ENCODE results near the gene ESRRA.
"Not testable (repeated sequence)": the region's sequence is repeated elsewhere in the genome, so short reads cannot be mapped to it uniquely, and the experiment has no call there.

The ESRRA gene

GRCh38 chr11:64317961-64318765 is 12.8 kb downstream of the ESRRA start, which contains the start of gene PRDX5:
PRDX5 (plus strand) TSS chr11:64318121; CDS start chr11:64318216, 95 bp downstream.
- DNase-seq (peak; percentile 97), ATAC-seq (replicated peaks) (peak; percentile 79 to 86)
- Mint-ChIP-seq H3K27ac (peak within 1 kb of the TSS; percentile 100), H3K27me3 (no peaks in the 10 kb centered on the region), H3K9me3 (no peaks in the 10 kb centered on the region), H3K4me1 (peaks cover 35 to 62% of the 10 kb centered on the region in 2 donors), H3K36me3 (peaks cover 54 to 57% of the 10 kb centered on the region in 2 donors), H3K4me3 (peak within 1 kb of the TSS; percentile 94 to 96)

DNA sequence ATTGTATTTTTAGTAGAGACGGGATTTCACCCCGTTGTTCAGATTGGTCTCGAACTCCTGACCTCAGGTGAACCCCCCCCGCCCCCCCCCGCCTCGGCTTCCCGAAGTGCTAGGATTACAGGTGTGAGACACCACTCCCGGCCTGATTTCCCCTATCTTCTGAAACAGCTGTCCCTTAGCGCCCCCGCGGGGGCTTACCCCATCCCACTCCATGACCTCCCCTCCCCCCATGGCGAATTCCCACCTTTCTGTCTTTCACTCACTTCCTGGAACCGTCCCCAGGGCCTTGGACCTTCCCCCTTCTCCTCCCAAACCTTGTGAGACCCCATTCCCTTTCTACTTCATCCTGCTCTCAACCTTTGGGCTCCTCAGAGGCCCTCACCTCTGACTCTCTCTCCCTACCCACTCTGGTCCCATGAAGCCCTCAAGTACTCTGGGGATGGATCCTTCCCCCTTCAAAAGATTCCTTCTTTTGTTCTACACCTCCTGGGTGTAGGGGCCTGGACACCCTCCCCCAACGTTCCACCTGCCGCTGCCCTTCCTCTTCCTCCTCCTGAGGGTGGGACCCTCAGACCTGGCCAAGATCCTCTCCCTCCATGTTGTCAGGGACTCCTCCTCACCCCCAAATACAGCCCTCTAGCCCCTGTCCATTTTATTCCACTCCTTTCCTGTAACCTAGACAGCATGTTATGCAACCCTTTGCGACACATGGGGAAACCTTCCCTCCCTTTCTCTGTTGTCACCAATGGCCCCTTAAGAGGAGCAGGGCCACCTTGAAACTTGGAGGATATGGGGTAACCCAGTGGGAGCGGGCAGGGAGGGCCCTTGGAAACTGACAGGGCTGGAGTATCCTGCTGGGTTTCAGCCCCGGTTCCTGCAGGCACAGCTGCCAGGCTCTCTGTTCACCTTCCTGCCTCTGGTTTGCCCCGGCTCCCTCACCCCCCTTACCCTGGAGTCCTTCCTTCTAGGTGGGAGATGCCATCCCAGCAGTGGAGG is 13.7 kb downstream of the ESRRA start:
- Mint-ChIP-seq H3K4me1 (peaks cover 34 to 61% of the 10 kb centered on the region in 2 donors), H3K27me3 (no peaks in the 10 kb centered on the region), H3K27ac (peak overlapping the region; percentile 94), H3K36me3 (peaks cover 55 to 58% of the 10 kb centered on the region in 2 donors), H3K4me3 (peak overlapping the region; percentile 94 to 96), H3K9me3 (no peaks in the 10 kb centered on the region)
- no peak for ATAC-seq (replicated peaks)
- no peak for DNase-seq

DNA sequence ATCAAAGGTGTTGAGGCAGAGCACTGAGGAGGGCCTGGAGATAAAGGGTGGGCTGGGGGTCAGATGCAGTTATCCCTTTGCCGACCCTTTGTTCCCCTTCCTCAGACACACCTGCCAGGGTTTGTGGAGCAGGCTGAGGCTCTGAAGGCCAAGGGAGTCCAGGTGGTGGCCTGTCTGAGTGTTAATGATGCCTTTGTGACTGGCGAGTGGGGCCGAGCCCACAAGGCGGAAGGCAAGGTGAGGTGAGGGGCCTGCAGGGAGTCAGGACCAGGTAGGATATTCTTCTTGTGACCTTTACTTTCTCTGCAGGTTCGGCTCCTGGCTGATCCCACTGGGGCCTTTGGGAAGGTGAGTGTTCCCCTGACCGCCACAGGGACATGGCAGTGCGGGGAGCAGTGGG is 15.2 kb downstream of the ESRRA start:
- Mint-ChIP-seq H3K9me3 (no peaks in the 10 kb centered on the region), H3K4me3 (no peak overlapping the region), H3K36me3 (peaks cover 51 to 53% of the 10 kb centered on the region in 2 donors), H3K27me3 (no peaks in the 10 kb centered on the region), H3K27ac (no peak overlapping the region), H3K4me1 (peaks cover 28 to 49% of the 10 kb centered on the region in 2 donors)
- DNase-seq: no peak
- no peak for ATAC-seq (replicated peaks)

- Mint-ChIP-seq H3K27me3 (no peaks in the 10 kb centered on the region), H3K27ac (no peak overlapping the region), H3K9me3 (no peaks in the 10 kb centered on the region), H3K4me3 (no peak overlapping the region), H3K4me1 (peaks cover 28 to 47% of the 10 kb centered on the region in 2 donors), H3K36me3 (peaks cover 51 to 53% of the 10 kb centered on the region in 2 donors)
- ATAC-seq (replicated peaks) (no peak), DNase-seq (no peak)
Measured at GRCh38 chr11:64321026-64321425, 15.7 kb downstream of the ESRRA start.

- Mint-ChIP-seq H3K9me3 (no peaks in the 10 kb centered on the region), H3K4me1 (peaks cover 24 to 42% of the 10 kb centered on the region in 2 donors), H3K4me3 (no peak overlapping the region), H3K27ac (no peak overlapping the region), H3K36me3 (peaks cover 47 to 49% of the 10 kb centered on the region in 2 donors), H3K27me3 (no peaks in the 10 kb centered on the region)
- no peak for DNase-seq
- no peak for ATAC-seq (replicated peaks)
Measured at GRCh38 chr11:64321533-64321932, 16.2 kb downstream of the ESRRA start.

DNA sequence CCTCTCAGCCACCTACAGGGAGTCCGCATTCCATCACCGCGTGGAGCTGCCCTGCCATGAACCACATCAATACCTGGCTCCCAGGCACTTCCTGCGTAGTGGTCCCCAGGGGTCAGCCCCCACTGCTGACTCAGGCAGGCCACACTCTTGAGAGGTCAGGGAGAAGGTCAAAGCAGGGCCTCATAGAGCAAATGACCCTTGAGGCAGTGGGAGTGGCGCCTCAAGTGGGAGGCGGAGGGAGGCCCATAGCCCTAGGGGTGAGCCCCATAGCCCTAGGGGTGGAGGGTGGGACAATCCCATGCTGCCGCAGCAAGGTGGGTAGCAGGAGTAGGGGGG is 17.6 kb downstream of the ESRRA start:
- Mint-ChIP-seq H3K36me3 (peaks cover 37 to 41% of the 10 kb centered on the region in 2 donors), H3K27ac (no peak overlapping the region), H3K27me3 (no peaks in the 10 kb centered on the region), H3K4me3 (no peak overlapping the region), H3K4me1 (peaks cover 18 to 30% of the 10 kb centered on the region in 2 donors), H3K9me3 (peaks cover 0 to 2% of the 10 kb centered on the region in 2 donors)
- no peak for ATAC-seq (replicated peaks)
- DNase-seq: no peak

GRCh38 chr11:64323373-64323772 is 18.0 kb downstream of the ESRRA start:
- ATAC-seq (replicated peaks) (no peak), DNase-seq (no peak)
- Mint-ChIP-seq H3K4me3 (no peak overlapping the region), H3K27me3 (no peaks in the 10 kb centered on the region), H3K27ac (no peak overlapping the region), H3K9me3 (peaks cover 0 to 2% of the 10 kb centered on the region in 2 donors), H3K36me3 (peaks cover 33 to 41% of the 10 kb centered on the region in 2 donors), H3K4me1 (peaks cover 16 to 25% of the 10 kb centered on the region in 2 donors)

DNA sequence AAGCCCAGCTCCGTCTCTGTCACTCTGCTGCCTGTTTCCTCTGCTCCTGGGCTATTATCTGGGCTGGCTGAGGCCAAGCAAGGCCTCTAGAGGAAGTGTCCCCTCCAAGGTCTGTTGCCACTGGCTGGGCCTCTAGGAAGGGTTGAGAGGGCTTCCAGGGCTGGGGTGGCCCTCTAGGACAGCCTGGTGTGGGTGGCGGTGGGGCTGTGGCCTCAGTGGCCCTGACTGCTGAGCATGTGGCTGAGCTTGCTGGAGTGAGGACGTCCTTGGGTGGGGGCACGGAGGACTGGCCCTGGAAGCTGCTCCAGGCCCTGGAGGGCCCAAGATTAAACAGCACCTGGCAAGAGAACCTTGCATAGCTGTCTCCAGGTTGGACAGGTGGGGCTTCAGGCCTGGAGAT is 18.7 kb downstream of the ESRRA start:
- H3K27ac Mint-ChIP-seq, H3K4me3 Mint-ChIP-seq: not testable (repeated sequence)

GRCh38 chr11:64324692-64325469 is 19.6 kb downstream of the ESRRA start:
- DNase-seq: no peak
- Mint-ChIP-seq H3K27me3 (no peaks in the 10 kb centered on the region), H3K4me1 (peaks cover 9 to 11% of the 10 kb centered on the region in 2 donors), H3K36me3 (peaks cover 24 to 30% of the 10 kb centered on the region in 2 donors), H3K4me3 (no peak overlapping the region), H3K27ac (no peak overlapping the region), H3K9me3 (peaks cover 0 to 2% of the 10 kb centered on the region in 2 donors)
- no peak for ATAC-seq (replicated peaks)

More for the DNA sequence above, 18.7 kb downstream of the ESRRA start:
- Mint-ChIP-seq H3K36me3 (peaks cover 32 to 38% of the 10 kb centered on the region in 2 donors), H3K4me1 (peaks cover 15 to 20% of the 10 kb centered on the region in 2 donors)
- H3K27me3 Mint-ChIP-seq; ATAC-seq (replicated peaks); H3K9me3 Mint-ChIP-seq; DNase-seq: not testable (repeated sequence)

DNA sequence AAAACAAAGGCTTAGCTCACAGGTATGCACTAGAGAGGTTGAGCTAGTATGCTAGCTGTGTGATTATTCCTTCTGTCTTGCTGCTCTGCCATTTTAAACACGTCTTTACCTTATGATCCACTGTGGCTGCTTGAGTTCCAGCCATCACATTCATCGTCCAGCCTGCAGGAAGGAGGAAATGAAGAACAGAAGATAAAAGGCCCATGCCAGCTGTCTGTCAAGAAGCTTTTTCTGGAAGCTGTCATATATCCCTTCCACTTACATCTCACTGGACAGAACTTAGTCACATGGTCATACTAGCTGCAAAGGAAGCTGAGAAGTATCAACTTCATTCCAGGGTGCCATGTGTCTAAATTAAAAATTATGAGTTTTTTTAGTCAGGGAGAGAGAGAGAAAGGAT is 22.1 kb downstream of the ESRRA start:
- peaks cover 4 to 5% of the 10 kb centered on the region in 2 donors for H3K36me3 Mint-ChIP-seq
- no peak for DNase-seq
- H3K4me1 Mint-ChIP-seq: peaks cover 10 to 18% of the 10 kb centered on the region in 2 donors
- H3K27ac Mint-ChIP-seq: no peak overlapping the region
- H3K9me3 Mint-ChIP-seq: peaks cover 0 to 2% of the 10 kb centered on the region in 2 donors
- H3K4me3 Mint-ChIP-seq: no peak overlapping the region
- no peaks in the 10 kb centered on the region for H3K27me3 Mint-ChIP-seq
- ATAC-seq (replicated peaks): no peak

GRCh38 chr11:64327993-64328392 is 22.7 kb downstream of the ESRRA start:
- Mint-ChIP-seq H3K36me3 (peaks cover 2 to 4% of the 10 kb centered on the region in 2 donors), H3K4me3 (no peak overlapping the region), H3K4me1 (peaks cover 10 to 18% of the 10 kb centered on the region in 2 donors), H3K27ac (no peak overlapping the region), H3K27me3 (no peaks in the 10 kb centered on the region), H3K9me3 (peaks cover 0 to 2% of the 10 kb centered on the region in 2 donors)
- DNase-seq: no peak
- no peak for ATAC-seq (replicated peaks)

- H3K36me3 Mint-ChIP-seq: peaks cover 3 to 5% of the 10 kb centered on the region in 2 donors
- no peak for DNase-seq
- no peak overlapping the region for H3K27ac Mint-ChIP-seq
- peaks cover 23 to 32% of the 10 kb centered on the region in 2 donors for H3K4me1 Mint-ChIP-seq
- no peaks in the 10 kb centered on the region for H3K27me3 Mint-ChIP-seq
- no peak overlapping the region for H3K4me3 Mint-ChIP-seq
- peaks cover 0 to 2% of the 10 kb centered on the region in 2 donors for H3K9me3 Mint-ChIP-seq
- ATAC-seq (replicated peaks): no peak
Measured at GRCh38 chr11:64330888-64331287, 25.6 kb downstream of the ESRRA start.

DNA sequence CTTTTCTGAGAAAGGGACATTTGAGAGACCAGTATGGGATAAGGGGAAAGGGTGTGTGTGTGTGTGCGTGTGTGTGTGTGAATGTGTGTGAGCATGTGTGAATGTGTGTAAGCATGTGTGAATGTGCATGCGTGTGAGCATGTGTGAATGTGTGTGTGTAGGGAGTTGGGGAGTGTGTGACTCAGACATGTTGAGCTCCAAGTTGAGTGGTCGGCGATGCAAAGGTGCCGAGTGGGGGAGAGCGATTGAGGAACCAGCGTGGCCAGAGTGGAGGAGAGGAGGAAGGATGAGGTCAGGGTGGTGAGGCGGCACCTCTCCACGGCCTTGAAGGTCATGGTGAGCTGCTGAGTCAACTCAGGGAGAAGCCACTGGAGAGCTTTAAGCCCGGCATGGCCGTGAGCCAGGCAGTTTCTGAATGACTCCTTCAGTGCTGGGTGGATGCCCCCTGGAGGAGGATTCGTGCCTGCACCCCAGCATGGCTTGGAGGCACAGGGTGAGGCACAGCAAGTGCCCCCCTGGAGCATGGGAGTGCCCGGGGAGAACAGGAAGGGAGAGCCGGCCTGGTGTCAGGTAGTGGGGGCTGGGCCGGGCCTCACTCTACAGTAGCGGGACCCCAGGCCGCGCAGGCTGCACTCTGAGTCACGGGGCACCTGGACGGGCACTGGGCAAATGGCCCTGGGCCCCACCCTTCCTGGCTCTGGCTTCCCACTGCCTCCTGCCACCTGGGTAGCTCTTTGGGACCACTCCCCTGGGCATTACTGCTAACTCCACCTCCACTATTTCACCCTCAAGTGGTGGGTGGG is 26.4 kb downstream of the ESRRA start:
- Mint-ChIP-seq H3K27me3 (no peaks in the 10 kb centered on the region), H3K4me1 (peaks cover 23 to 39% of the 10 kb centered on the region in 2 donors), H3K9me3 (peaks cover 0 to 2% of the 10 kb centered on the region in 2 donors), H3K4me3 (peak overlapping the region; percentile 3 to 4), H3K36me3 (peaks cover 4 to 5% of the 10 kb centered on the region in 2 donors), H3K27ac (peak overlapping the region; percentile 25)
- peak; percentile 79 to 82 for ATAC-seq (replicated peaks)
- peak; percentile 90 for DNase-seq
